Caki2 (cell line): Measurements from ENCODE around the gene JAK3. TPM values are rescaled to one million over a fixed set of nuclear protein-coding genes. Genes with fewer than 3 reads are reported as not detected.
"Not testable (repeated sequence)": the region's sequence is repeated elsewhere in the genome, so short reads cannot be mapped to it uniquely, and the experiment has no call there.

Experiments used
- DNase-seq: peaks from one replicate; pipeline ENCODE4 v3.0.0-alpha.2; 2015; ENCODE audit warnings: low read depth
- in situ Hi-C: cut with HindIII; loops from 2 replicates; pipeline ENCODE4 v1.10.0; 2016; ENCODE audit warnings: low sequenced_read_pairs, low pct_unique_long_range_greater_than_20kb, mixed read lengths
- total RNA-seq: library from RNA; depleted of rRNA; stranded (reverse); fragments of >200 nt; shearing (Covaris generic); gene quantifications from 2 replicates; pipeline ENCODE4 v1.2.3, GENCODE V29; 2014; ENCODE audit warnings: low replicate concordance

JAK3 gene
- total RNA-seq, 1 experiment from 2014 or later, result 2.5 TPM

DNA sequence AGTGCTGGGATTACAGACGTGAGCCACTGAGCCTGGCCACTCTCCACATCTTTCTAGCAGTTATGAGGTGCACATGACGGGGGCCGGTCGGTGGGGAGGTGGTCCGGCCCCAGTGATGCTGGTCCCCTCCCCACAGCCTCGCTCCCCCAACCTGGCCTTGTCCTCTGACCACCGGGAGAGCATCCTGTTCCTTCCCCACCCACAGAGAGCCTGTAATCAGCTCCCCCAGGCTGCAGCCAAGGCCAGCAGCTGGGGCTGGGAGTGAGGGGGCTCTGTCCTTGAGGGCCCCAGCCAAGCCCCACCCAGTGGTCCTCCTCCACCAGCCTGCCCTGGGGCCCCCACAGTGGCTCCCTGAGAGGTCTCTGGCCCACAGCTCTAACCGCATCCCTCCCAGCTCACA, 23.4 kb downstream of the JAK3 start:
- in situ Hi-C loops, result no loop called here
- DNase-seq, result no peak

DNA sequence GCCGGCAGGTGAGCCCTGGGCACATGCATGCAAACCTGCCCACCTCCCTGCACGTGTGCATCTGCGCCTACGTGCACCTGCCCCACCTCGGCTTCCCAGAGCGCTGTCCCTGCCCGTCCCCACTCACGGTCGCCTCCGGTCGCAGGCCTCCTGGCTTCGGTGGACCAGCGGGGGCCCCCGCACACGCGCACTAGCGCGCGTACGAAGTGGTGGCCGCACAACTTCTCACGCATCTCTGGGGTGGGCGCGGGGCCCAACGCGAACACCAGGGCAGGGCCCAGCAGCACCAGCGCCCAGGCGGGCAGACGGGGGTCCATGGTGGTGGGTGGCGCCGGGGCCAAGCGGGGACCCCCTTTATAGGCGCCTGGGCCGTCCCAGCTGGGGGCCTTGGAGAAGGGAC, 26.6 kb downstream of the JAK3 start, which contains the start of gene INSL3:
Gene INSL3 (minus strand): TSS at position 330 of the 400 bp plus-strand sequence. CDS start 13 bp downstream, at position 317.
- in situ Hi-C loops, result no loop called here
- DNase-seq, result no peak

DNA sequence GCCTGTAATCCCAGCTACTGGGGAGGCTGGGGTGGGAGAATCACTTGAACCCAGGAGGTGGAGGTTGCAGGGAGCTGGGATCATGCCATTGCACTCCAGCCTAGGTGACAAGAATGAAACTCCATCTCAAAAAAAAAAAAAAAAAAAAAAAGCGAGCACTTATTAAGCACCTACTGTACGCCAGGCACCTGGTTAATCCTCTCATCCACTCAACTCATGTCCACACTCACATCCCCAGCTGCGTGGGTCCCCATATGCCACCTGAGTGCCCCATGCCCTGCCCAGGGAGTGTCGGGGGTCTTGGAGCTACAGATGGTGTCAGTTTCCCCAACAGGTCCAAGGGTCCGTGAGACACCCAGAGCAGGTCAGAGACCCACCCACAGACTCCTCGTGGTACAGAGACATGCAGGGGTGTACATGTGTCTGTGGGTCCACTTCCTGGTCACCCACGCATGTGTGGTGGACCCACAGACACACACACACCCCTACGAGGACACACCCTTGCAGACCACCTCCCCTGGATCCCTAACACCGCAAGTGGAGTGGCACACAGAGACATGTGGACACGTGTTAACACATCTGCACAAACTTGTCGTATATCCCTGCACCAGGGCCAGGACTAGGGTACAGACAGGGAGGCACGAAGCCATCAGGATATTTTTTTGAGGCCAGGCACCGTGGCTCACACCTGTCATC, 30.0 kb downstream of the JAK3 start:
- DNase-seq, result no peak
- in situ Hi-C loops, result no loop called here

DNA sequence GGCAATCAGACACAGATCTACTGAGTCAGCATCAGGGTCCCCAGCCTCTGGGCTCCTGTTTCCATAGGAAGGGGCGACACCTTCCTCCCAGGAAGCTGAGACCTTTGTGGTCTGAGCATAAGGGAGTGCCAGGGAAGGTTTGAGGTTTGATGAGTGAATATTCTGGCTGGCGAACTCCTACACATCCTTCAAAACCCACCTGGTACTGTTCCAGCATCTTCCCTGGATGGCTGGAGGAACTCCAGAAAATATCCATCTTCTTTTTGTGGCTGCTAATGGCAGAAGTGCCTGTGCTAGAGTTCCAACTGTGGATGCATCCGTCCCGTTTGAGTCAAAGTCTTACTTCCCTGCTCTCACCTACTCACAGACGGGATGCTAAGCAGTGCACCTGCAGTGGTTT, 35.7 kb downstream of the JAK3 start:
- in situ Hi-C loops, result no loop called here
- no peak for DNase-seq

DNA sequence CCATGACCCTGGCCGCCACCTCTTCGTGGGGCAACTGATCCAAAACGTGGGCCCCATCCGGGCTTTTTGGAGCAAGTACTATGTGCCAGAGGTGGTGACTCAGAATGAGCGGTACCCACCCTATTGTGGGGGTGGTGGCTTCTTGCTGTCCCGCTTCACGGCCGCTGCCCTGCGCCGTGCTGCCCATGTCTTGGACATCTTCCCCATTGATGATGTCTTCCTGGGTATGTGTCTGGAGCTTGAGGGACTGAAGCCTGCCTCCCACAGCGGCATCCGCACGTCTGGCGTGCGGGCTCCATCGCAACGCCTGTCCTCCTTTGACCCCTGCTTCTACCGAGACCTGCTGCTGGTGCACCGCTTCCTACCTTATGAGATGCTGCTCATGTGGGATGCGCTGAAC, 36.1 kb downstream of the JAK3 start:
- in situ Hi-C loops, result no loop called here
- DNase-seq, result no peak

DNA sequence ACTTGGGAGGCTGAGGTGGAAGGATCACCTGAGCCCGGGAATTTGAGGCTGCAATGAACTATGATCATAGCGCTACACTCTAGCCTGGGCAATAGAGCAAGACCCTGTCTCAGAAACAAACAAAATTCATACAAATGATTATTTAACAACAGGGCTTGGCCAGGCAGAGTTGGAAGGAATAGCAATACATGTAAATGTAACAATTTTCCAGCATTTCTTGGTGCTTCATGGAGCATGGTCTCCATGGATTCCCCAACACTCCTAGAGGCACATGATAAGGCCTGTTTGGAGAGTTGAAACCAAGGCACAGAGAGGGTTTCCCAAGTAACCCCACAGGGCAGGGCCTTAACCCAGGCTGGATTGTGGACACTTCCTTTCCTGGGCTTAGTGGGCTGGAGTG, 36.7 kb downstream of the JAK3 start:
- in situ Hi-C loops, result no loop called here
- no peak for DNase-seq

DNA sequence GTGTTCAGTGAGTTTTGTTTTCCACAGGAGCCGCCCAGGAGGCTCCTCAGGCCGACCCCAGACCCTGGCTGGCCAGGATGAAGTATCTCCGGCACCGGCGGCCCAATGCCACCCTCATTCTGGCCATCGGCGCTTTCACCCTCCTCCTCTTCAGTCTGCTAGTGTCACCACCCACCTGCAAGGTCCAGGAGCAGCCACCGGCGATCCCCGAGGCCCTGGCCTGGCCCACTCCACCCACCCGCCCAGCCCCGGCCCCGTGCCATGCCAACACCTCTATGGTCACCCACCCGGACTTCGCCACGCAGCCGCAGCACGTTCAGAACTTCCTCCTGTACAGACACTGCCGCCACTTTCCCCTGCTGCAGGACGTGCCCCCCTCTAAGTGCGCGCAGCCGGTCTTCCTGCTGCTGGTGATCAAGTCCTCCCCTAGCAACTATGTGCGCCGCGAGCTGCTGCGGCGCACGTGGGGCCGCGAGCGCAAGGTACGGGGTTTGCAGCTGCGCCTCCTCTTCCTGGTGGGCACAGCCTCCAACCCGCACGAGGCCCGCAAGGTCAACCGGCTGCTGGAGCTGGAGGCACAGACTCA, 40.0 kb downstream of the JAK3 start:
- in situ Hi-C loops, result no loop called here
- DNase-seq, result no peak

DNA sequence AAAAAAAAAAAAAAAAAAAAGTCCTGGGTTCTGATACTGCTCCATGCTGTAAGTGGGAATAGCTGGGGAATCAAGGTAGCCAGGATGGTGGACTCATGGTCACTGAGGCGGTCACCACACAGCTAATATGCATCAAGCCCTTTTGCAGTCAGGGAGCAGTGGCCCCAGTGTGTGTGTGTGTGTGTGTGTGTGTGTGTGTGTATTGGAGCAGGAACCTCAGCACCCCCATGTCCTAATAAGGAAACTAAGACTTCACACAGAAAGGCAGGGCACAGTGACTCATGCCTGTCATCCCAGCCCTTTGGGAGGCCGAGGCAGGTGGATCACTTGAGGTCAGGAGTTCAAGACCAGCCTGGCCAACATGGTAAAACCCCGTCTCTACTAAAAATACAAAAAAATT, 40.8 kb downstream of the JAK3 start:
- peak; percentile 39 for DNase-seq
- in situ Hi-C loops, result no loop called here

DNA sequence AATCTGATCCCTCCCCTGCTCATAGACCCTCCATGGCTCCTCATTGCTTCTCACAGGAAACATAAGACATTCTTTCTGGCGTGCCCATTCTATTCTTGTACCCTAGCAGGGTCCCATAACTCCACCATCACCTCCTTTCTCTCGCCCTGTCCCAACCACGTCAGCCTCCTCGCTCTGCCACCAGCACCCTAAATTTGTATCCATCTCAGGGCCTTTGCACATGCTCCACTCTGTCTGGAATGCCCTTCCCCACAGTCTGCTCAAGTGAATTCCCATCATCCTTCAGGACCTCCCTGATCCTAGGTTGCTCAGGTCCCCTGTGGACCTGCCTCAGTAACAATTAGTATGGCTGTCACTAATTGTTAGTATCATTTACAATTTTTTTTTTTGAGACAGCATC, 42.4 kb downstream of the JAK3 start:
- DNase-seq, result no peak
- in situ Hi-C loops, result no loop called here

DNA sequence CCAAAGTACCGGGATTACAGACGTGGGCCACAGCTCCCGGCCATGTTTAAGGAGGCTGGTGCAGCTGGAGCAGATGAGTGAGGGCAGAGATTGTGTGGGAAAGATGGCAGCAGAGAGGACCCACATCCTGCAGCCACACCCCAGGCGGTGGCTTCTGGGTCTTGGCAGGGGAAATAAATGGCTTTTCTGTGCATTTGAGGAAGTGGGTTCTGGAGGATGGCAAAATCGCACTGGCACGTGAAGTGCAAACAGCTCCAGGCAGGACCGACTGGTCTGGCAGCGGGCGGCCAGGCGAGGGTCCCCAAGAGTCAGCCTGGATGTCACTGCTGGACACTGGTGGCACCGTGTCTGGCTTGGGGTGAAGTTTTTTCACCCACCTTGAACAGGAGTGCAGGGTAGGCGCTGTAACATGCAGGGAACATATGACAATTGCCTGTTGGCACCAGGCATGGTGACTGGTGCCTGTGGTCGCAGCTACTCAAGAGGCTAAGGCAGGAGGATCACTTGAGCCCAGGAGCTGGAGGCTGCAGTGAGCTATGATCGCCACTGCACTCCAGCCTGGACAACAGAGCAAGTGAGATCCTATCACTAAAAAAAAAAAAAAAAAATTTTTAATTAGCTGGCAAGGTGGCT, 44.4 kb downstream of the JAK3 start:
- DNase-seq, result no peak
- in situ Hi-C loops, result no loop called here

DNA sequence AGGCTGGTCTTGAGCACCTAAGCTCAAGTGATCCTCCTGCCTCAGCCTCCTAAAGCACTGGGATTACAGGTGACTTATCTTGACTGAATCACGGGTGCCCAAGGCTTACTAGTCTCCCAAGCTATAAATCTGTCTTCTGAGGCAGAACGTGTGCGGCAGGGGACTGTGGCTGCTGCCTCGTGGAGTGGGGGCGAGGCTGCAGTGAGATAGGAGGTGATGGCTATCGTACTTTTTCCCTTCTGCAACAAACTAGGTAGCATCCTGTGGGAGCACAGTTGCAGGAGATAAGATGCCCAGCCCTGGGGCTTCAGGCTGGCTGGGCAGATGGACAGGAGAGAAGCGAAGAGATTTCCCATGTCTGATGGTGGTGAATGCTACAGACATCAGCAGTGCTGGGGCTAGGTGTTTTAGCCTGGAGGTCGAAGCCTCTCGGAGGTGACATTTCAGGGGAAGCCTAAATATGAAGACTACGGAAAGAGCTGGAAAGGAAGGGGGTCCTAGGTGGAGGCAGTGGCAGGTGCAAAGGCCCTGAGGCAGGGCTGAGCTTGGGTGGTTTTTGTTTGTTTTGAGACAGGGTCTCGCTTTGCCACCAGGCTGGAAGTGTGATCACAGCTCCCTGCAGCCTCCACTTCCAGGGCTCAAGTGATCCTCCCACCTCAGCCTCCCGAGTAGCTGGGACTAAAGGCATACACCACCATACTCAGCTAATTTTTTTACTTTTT, 45.5 kb downstream of the JAK3 start:
- in situ Hi-C loops, result no loop called here
- DNase-seq, result no peak

DNA sequence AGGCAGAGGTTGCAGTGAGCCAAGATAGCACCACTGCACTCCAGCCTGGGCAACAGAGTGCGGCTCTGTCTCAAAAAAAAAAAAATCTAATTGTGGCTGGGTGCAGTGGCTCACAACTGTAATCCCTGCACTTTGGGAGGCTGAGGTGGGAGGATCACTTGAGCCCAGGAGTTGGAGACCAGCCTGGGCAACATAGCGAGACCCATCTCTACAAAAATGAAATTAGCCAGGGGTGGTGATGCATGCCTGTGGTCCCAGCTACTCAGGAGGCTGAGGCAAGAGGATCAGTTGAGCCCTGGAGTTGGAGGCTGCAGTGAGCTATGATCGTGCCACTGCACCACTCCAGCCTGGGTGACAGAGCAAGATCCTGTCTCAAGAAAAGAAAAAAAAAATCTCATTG, 49.2 kb downstream of the JAK3 start:
- DNase-seq, in situ Hi-C loops: not testable (repeated sequence)

DNA sequence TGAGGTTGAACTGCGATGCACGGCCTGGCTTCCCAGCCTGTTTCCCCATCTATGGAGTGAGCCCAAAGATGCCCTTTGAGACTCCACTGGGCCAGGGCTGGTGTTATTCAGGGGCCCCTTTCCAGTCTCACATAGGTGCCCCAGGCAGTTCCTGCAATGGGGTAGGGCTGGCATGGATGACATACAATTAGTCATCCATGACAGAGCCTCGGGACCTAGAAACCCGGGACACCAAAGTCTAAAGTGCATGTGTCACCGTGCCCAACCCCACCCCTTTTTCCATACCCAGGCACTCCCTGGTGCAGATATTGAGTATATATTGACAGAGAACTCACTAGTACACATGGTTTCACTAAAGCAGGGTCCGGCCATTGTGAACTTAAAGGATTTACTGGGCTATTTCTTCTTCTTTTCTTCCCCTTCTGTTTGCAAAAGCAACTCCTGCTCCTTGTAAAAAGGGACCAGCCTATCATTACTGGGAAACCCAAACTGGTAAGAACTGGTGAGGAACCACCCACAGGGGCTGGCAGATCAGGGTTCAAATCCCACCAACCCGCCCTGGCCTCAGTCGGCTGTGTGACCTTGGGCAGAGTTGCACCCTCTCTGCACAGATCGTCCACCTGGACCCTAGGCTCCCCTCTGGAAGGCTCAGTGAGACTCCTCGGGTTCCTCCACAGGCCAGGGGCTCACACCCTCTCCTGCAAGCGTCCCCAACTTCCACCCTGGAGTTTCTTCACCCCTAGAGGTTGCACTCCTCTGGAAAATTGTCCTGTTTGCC, 50.2 kb downstream of the JAK3 start:
- in situ Hi-C loops, result no loop called here
- peak; percentile 82 for DNase-seq

DNA sequence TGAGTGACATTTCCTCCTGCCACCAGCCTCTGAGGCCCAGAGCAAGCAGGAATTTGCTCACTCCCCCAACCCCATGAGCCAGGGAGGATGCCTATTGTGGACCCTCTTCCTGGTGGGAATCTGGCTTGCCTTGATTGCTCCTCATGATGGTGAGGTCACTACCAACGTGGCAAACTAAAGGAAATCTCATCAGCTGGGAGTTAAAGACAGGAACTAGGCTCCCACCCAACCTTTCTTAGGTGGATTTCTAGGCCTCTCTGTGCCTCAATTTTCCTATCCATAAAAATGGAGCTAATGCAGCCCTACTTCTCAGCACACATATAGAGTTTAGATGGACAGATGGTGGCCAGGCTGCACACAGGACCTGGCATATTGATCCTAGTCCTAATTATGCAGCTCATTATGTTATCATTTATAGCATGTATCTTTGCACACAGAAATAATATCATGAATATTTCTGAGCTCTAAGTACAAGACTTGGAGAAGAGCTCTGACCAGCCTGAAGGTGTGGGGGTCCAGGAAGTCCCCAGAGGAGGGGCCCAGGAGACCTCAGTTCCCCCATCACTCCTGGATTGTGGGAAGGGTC, 50.9 kb downstream of the JAK3 start:
- in situ Hi-C loops, result no loop called here

DNA sequence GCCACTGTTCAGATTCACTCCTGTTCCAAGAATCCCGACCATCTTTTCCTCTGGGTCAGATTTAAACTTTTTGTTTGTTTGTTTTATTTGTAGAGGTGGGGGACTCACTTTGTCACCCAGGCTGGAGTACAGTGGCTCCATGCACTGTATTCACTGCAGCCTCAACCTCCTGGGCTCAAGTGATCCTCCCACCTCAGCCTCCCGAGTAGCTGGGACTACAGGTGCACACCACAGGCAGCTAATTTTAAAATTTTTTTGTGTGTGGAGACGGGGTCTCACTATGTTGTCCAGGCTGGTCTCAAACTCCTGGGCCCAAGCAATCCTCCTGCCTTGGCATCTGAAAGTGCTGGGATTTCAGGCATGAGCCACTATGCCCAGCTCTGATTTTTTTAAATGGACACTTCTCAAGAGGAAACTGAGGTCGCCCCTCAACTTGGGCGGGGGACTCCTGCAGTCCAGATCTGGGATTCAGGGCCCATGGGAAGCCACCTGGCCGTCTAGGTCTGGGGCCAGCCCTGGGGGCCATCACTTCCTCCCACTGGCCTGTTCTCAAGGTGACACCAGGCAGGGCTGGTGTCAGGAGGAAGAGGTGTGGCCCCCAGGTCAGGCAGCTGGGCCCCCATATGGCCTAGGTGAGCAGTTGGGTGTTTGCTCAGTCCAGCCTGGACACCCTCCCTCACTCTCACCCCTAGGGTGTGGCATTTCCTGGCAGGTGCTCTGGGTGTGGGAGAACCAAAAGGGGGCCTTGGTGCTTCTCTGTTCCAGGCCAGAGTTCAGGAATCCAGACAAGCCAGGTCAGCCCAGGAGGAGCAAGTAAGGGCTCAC, 51.6 kb downstream of the JAK3 start:
- in situ Hi-C loops, result no loop called here

More for the DNA sequence above, 50.9 kb downstream of the JAK3 start:
- DNase-seq, result no peak

DNA sequence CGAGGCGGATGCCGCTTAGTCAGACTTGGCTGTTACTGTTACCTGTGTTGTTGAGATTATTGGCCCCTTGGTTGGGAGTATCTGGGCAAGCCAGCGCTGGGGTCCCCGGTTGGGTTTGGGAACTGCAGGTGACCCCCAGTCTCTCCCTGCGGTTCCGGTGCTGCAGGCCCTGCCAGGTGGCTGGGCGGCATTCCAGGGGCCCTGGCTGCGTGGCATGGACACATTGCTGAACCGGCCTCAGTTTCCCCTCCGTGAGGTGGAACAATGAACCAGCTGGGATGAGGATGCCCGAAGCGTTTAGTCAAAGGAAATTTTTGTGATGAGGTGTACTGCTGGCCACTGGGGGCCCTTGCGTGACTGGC, 52.3 kb downstream of the JAK3 start:
- in situ Hi-C loops, result no loop called here
- no peak for DNase-seq

More for the DNA sequence above, 51.6 kb downstream of the JAK3 start:
- no peak for DNase-seq

DNA sequence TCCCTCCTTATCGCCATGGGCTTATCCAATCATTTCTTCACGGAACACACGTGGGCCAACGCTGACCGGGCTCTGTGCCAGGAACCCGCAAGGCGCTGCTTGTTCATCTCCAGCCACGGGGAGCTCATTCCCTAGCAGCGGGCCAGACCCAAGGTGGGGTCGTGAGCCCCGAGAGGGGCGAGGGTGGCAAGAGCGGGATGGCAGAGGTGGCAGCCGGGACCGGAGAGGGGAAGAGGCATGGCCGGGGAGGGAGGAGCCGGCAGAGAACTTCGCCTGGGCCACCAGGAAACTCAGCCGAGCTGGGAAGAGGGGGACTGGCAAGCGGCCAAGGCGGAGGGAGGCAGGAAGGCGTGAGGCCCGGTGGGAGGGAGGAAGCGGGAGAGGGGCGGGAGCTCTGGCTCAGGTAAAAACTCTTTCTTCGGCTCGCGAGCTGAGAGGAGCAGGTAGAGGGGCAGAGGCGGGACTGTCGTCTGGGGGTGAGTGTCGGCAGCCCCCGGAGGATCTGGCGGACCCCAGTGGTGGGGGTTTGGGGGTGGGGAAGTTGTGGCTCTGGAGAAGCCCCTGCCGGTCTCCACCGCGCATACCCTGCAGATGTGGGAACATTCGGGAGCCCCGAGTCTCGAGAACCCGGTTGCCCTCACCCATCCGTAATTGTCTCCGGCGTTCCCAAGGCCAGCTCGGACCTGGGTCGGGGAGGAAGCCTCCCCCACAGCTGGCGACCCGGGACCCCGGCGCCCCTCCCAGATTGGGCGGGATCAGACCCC, 52.9 kb downstream of the JAK3 start, which contains the start of gene B3GNT3:
Gene B3GNT3 (plus strand): TSS at position 408 of the 764 bp plus-strand sequence. CDS start 12,670 bp downstream, outside the sequence.
- DNase-seq, result peak; percentile 75
- in situ Hi-C loops, result no loop called here
